Measurements from ENCODE around the gene NOS1AP. TPM values are rescaled to one million over a fixed set of nuclear protein-coding genes. Genes with fewer than 3 reads are reported as not detected.

The NOS1AP gene
- total RNA-seq, 2 donors from 2014 or later = 1.8 to 2.8 TPM

GRCh38 chr1:162220009-162220539, 150.6 kb downstream of the NOS1AP start:
- intact Hi-C loops (cut with DNase I) = no loop called here
- DNase-seq = no peak

GRCh38 chr1:162222014-162222413, 152.5 kb downstream of the NOS1AP start:
- intact Hi-C loops (cut with DNase I) = no loop called here
- DNase-seq (no peak), ATAC-seq (no peak)

More at GRCh38 chr1:162220009-162220539, 150.6 kb downstream of the NOS1AP start:
- ATAC-seq = no peak

GRCh38 chr1:162222730-162223129, 153.2 kb downstream of the NOS1AP start:
- DNase-seq (no peak), ATAC-seq (no peak)
- intact Hi-C loops (cut with DNase I) = no loop called here

GRCh38 chr1:162223488-162223887, 154.0 kb downstream of the NOS1AP start:
- intact Hi-C loops (cut with DNase I) = no loop called here

GRCh38 chr1:162224267-162224666, 154.8 kb downstream of the NOS1AP start:
- ATAC-seq (no peak), DNase-seq (no peak)
- intact Hi-C loops (cut with DNase I) = no loop called here

More at GRCh38 chr1:162223488-162223887, 154.0 kb downstream of the NOS1AP start:
- no peak for ATAC-seq
- no peak for DNase-seq

GRCh38 chr1:162228586-162228985, 159.1 kb downstream of the NOS1AP start:
- no peak for ATAC-seq
- intact Hi-C loops (cut with DNase I) = no loop called here
- no peak for DNase-seq

GRCh38 chr1:162229549-162229948, 160.1 kb downstream of the NOS1AP start:
- intact Hi-C loops (cut with DNase I) = no loop called here
- ATAC-seq = no peak

GRCh38 chr1:162230096-162230495, 160.6 kb downstream of the NOS1AP start:
- ATAC-seq = peak; percentile 81 to 83
- intact Hi-C loops (cut with DNase I) = no loop called here
- peak; percentile 22 for DNase-seq

More at GRCh38 chr1:162229549-162229948, 160.1 kb downstream of the NOS1AP start:
- DNase-seq = no peak

- ATAC-seq (no peak), DNase-seq (no peak)
- intact Hi-C loops (cut with DNase I) = no loop called here
Observed at GRCh38 chr1:162230517-162230916, 161.0 kb downstream of the NOS1AP start.

- no peak for DNase-seq
- no peak for ATAC-seq
- intact Hi-C loops (cut with DNase I) = no loop called here
Observed at GRCh38 chr1:162232034-162232711, 162.7 kb downstream of the NOS1AP start.

- ATAC-seq = no peak
- intact Hi-C loops (cut with DNase I) = no loop called here
- no peak for DNase-seq
Observed at GRCh38 chr1:162233066-162233465, 163.6 kb downstream of the NOS1AP start.

GRCh38 chr1:162233937-162234336, 164.4 kb downstream of the NOS1AP start:
- intact Hi-C loops (cut with DNase I) = no loop called here
- ATAC-seq = no peak
- no peak for DNase-seq

- intact Hi-C loops (cut with DNase I) = no loop called here
- DNase-seq (no peak), ATAC-seq (no peak)
Observed at GRCh38 chr1:162234571-162234970, 165.1 kb downstream of the NOS1AP start.

- ATAC-seq (peak; percentile 50 to 71), DNase-seq (no peak)
- intact Hi-C loops (cut with DNase I) = no loop called here
Observed at GRCh38 chr1:162235241-162235800, 165.8 kb downstream of the NOS1AP start.

- no peak for ATAC-seq
- no peak for DNase-seq
- intact Hi-C loops (cut with DNase I) = no loop called here
Observed at GRCh38 chr1:162236201-162236600, 166.7 kb downstream of the NOS1AP start.

- DNase-seq (no peak), ATAC-seq (peak in 1 of 2 donors; percentile 30)
- intact Hi-C loops (cut with DNase I) = no loop called here
Observed at GRCh38 chr1:162236618-162237017, 167.1 kb downstream of the NOS1AP start.

GRCh38 chr1:162240577-162240976, 171.1 kb downstream of the NOS1AP start:
- intact Hi-C loops (cut with DNase I) = no loop called here
- no peak for DNase-seq
- no peak for ATAC-seq

- ATAC-seq (no peak), DNase-seq (no peak)
- intact Hi-C loops (cut with DNase I) = no loop called here
Observed at GRCh38 chr1:162242804-162243203, 173.3 kb downstream of the NOS1AP start.

GRCh38 chr1:162248854-162249535, 179.5 kb downstream of the NOS1AP start:
- intact Hi-C loops (cut with DNase I) = no loop called here
- DNase-seq (no peak), ATAC-seq (no peak)

GRCh38 chr1:162250004-162250730, 180.7 kb downstream of the NOS1AP start:
- no peak for ATAC-seq
- no peak for DNase-seq
- intact Hi-C loops (cut with DNase I) = no loop called here
